ENCODE measurements around the gene UPF1.

The UPF1 gene

DNA sequence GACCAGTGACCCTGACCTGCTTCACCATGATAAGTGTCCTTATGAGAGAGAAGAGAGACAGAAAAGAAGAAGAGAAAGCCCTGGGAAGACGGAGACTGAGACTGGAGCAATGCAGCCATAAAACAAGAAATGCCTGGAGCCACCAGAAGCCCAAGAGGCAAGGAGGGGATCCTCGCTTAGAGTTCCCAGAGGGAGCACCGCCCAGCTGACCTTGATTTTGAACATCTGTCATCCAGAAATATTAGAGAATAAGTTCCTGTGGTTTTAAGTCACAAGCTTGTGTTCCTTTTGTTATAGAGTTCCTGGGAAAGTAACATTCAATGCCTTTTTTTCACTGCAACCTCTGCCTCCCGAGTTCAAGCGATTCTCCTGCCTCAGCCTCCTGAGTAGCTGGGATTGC is 44.0 kb downstream of the UPF1 start:
- H3K4me1 ChIP-seq (ENCODE audit: insufficient read depth, low read length) = no peaks in the 10 kb centered on the region; the same call in 1 of the 2 replicates
- H3K36me3 ChIP-seq (ENCODE audit: insufficient read depth, low read length) = no peaks in the 10 kb centered on the region; the same call in 1 of the 2 replicates
- no peak overlapping the region for H3K9ac ChIP-seq (ENCODE audit: low read depth, low read length)
- H3K9me3 ChIP-seq (ENCODE audit: control insufficient read depth, insufficient read depth, low read length) = no peaks in the 10 kb centered on the region

DNA sequence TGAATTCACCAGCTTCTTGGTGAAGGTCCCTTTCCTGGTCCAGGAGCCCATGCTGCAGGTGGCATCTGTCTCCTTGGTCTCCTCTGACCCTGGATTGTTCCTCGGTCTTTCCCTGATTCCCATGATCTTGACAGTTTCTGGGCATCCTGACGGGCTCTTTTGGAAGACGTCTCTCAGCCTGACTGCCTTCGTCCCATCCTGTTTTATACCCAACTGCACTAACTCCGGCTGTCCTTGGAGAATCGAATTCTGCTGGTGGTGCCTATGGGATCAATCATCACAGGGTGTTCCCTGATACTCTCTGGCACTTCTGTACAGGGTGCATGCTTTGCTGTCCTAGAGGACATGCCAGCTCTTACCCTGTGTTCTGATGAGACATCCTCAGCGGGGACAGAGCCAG is 45.1 kb downstream of the UPF1 start:
- Histone ChIP-seq H3K9ac (ENCODE audit: low read depth, low read length) (no peak overlapping the region), H3K4me1 (ENCODE audit: insufficient read depth, low read length) (no peaks in the 10 kb centered on the region; the same call in 1 of the 2 replicates), H3K9me3 (ENCODE audit: control insufficient read depth, insufficient read depth, low read length) (no peaks in the 10 kb centered on the region), H3K36me3 (ENCODE audit: insufficient read depth, low read length) (no peaks in the 10 kb centered on the region)

DNA sequence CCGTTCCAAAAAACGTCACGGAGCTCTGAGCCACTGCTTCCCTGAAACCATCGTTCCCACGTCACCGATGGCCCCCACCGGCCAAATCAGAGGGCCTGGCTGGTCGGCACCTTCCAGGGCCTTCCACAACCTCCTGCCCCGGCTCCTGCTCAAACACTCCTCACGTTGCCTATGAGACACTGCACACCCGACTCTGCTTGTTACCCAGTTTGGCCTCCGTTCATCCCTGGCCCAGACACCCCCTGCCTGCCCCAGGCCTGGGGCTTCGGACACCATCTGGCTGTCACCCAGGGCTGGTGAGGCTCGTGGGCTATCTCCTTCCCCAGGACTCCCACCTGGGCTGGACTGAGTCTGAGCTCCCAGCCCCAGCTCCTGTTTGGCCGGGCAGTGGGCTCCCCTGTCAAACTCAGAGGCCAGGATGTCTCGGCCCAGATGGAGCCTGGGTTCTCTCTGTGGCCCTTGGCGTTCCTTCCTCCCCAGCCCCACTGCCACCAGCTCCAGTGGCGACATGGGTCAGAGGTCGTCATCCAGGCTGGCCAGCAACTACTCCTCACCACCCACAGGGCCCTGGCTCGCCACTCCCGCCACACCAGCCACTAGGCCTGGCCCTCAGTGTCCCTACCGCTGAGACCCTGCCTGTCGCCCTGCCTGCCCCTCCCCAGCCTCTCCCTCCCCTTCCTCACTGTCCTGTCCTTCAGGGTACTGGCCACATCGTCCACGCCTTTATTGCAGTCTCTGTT is 46.5 kb downstream of the UPF1 start:
- Histone ChIP-seq H3K9ac (ENCODE audit: low read depth, low read length) (no peak overlapping the region), H3K9me3 (ENCODE audit: control insufficient read depth, insufficient read depth, low read length) (no peaks in the 10 kb centered on the region), H3K36me3 (ENCODE audit: insufficient read depth, low read length) (no peaks in the 10 kb centered on the region), H3K4me1 (ENCODE audit: insufficient read depth, low read length) (no peaks in the 10 kb centered on the region; the same call in 1 of the 2 replicates)

DNA sequence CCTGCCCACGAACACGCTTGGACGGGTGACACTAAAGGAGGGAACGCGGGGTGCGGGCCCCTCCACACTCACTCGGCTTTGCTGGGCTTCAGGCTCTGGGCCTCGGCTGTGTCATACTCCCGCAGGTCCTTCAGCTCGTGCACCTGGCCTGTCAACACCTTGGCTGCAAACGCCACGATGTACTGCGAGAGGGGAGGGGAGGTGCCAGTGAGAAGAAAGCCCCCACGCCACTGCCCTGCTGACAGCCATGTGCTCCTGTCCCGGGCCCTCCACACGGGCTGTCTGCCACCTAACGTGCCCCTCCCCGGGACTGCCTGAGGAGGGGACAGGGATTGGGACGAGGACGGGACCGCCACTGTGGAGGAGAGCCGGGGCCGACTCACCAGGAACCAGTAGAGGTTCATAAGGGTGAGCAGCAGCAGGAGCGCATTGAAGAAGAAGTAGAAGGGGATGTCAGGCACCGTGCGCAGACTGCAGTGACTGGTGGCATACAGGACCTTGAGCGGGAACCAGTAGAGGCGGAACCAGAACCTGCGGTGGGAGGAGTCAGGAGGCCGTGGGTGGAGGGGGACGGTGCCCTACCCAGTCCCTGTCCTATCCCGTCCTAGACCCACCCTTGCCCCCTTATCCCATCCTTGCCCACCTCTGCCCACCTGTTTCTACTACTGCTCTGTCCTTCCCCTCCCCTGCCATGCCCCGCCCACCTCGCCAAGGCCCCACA is 47.3 kb downstream of the UPF1 start:
- Histone ChIP-seq H3K9me3 (ENCODE audit: control insufficient read depth, insufficient read depth, low read length) (no peaks in the 10 kb centered on the region), H3K4me1 (ENCODE audit: insufficient read depth, low read length) (no peaks in the 10 kb centered on the region; the same call in 1 of the 2 replicates), H3K36me3 (ENCODE audit: insufficient read depth, low read length) (no peaks in the 10 kb centered on the region; the same call in 1 of the 2 replicates), H3K9ac (ENCODE audit: low read depth, low read length) (no peak overlapping the region)

DNA sequence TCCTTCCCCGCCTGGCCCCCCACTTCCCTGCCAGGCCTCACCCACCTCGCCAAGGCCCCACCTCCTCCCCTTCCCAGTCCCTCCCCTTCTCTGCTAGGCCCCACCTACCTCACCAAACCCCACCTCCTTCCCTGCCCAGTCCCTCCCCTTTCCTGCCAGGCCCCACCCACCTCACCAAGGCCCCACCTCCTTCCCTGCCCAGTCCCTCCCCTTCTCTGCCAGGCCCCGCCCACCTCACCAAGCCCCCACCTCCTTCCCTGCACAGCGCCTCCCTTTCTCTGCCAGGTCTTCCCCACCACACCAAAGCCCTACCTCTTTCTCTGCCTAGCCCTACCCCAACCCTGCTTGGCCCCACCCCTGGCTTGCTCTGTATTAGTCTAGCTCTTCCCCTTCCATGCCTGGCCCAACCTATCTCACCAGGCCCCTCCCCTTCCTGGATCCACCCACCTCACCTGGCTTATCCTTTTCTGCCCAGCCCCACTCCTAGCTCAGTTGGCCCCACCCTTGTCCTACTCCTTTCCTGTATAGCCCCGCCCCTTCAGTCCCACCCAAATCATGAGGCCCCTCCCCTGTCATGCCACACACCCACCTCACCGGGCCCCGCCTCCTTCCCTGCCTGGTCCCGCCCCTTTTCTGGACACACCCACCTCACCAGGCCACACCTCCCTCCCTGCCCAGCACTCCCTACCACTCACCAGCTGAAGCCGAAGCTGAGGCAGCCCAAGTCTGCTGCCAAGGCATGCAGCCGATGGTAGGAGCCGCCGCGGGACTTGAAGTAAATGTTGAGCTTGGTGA is 48.0 kb downstream of the UPF1 start:
- Histone ChIP-seq H3K36me3 (ENCODE audit: insufficient read depth, low read length) (no peaks in the 10 kb centered on the region; the same call in 1 of the 2 replicates), H3K9me3 (ENCODE audit: control insufficient read depth, insufficient read depth, low read length) (no peaks in the 10 kb centered on the region), H3K9ac (ENCODE audit: low read depth, low read length) (no peak overlapping the region), H3K4me1 (ENCODE audit: insufficient read depth, low read length) (no peaks in the 10 kb centered on the region; the same call in 1 of the 2 replicates)

DNA sequence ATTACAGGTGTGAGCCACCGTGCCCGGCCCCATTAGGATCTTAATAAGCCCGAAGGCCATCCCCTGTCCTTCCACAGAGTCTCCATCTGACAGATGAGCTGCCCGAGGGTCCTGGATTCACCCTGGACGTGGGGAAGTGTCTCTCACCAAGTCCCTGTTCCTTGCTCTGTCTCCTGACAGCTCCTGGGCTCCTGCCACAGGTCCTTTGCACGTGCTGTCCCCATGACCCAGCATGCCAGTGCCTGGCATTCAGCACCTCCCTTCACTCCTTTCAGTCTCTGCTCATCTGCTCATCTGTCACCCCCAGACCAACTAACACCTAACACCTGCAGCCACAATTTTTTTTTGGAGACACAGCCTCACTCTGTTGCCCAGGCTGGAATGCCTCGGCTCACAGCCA is 49.7 kb downstream of the UPF1 start:
- no peaks in the 10 kb centered on the region for H3K9me3 ChIP-seq (ENCODE audit: control insufficient read depth, insufficient read depth, low read length)
- H3K36me3 ChIP-seq (ENCODE audit: insufficient read depth, low read length) = no peaks in the 10 kb centered on the region; the same call in 1 of the 2 replicates
- H3K4me1 ChIP-seq (ENCODE audit: insufficient read depth, low read length) = no peaks in the 10 kb centered on the region; the same call in 1 of the 2 replicates
- no peak overlapping the region for H3K9ac ChIP-seq (ENCODE audit: low read depth, low read length)

DNA sequence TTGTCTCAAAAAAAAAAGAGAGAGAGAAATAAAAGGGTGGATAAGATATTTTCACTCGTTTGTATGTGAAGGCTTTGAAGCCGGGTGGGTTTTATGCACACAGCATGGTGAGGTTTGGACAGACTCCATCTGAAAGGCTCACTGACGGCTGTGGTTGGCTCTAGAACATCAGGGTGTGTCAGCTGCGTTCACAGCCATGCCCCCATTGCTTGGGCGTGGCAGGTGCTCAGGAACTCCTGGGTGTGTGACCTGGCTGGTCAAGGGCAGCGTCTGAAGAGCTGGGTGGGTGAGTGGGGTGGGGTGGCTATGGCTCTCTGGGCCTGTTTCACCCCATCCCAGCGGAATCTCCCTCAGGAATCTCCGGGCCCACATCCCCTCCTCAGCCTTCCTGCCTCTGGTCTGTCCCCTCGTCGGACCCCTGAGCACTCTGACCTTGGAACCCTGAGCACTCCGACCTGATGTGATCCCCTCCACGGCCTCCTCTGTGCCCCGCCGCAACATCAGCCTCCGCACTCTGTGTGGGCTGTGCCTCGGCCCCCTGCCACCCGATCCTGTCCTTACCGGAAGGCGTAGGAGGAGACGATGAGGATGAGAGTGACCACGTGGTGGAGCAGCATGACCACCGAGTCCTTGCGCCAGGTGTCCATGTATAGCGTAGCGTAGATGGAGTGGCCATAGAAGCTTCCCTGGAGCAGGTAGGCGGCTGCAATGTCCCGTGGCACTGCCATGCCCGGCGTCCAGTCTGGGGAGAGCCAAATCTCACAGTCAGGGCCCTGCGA is 52.0 kb downstream of the UPF1 start:
- no peaks in the 10 kb centered on the region; the same call in 1 of the 2 replicates for H3K36me3 ChIP-seq (ENCODE audit: insufficient read depth, low read length)
- no peaks in the 10 kb centered on the region; the same call in 1 of the 2 replicates for H3K4me1 ChIP-seq (ENCODE audit: insufficient read depth, low read length)
- no peaks in the 10 kb centered on the region for H3K9me3 ChIP-seq (ENCODE audit: control insufficient read depth, insufficient read depth, low read length)
- H3K9ac ChIP-seq (ENCODE audit: low read depth, low read length) = no peak overlapping the region

DNA sequence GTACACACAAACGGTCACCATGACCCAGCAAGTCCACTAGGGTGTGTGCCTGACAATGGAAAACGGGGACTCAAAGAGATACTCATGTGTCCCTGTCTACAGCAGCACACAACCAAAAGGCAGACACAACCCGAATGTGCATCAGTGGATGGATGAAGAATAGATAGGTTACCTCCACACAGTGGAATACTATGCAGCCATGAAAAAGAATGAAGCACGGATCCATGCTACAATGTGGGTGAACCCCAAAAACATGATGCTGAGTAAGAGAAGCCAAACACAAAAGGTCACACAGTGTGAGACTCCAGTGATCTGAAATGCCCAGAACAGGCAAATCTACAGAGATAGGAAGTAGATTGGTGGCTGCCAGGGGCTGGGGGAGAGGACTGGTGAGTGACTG is 55.2 kb downstream of the UPF1 start:
- Histone ChIP-seq H3K9me3 (ENCODE audit: control insufficient read depth, insufficient read depth, low read length) (no peaks in the 10 kb centered on the region), H3K9ac (ENCODE audit: low read depth, low read length) (no peak overlapping the region), H3K4me1 (ENCODE audit: insufficient read depth, low read length) (no peaks in the 10 kb centered on the region), H3K36me3 (ENCODE audit: insufficient read depth, low read length) (no peaks in the 10 kb centered on the region; the same call in 1 of the 2 replicates)

DNA sequence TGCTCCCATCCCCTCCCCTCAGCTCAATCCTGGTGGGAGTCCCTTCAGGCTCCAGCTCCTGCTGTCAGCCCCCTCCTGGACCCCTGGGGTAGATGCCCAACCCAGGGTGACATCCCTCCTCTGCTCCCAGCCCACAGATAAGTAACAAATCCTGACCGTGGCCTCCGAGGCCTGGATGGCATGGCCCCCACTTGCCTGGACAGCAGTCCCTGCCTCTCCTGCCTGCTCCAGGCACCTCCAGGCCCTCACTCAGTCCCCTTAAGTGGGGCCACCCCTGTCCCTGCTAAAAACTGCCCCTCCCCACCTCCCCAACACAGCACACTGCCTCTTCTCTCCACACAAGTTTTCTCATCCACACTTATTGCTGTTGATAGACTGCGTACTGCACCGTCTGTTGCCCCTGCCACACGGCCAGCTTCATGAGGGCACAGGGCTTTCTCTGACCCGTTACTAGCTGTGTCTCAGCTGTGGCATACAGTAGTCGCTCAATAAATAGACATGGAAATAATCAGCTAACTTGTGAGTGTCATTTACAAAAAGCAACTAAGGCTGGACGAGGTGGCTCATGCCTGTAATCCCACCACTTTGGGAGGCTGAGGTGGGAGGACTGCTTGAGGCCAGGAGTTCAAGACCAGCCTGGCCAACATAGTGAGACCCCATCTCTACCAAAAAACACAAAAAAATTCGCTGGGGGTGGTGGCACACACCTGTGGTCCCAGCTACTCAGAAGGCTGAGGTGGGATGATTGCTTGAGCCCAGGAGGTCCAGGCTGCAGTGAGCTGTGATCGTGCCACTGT is 58.4 kb downstream of the UPF1 start:
- Histone ChIP-seq H3K9ac (ENCODE audit: low read depth, low read length) (no peak overlapping the region), H3K4me1 (ENCODE audit: insufficient read depth, low read length) (no peaks in the 10 kb centered on the region), H3K9me3 (ENCODE audit: control insufficient read depth, insufficient read depth, low read length) (no peaks in the 10 kb centered on the region), H3K36me3 (ENCODE audit: insufficient read depth, low read length) (no peaks in the 10 kb centered on the region)

DNA sequence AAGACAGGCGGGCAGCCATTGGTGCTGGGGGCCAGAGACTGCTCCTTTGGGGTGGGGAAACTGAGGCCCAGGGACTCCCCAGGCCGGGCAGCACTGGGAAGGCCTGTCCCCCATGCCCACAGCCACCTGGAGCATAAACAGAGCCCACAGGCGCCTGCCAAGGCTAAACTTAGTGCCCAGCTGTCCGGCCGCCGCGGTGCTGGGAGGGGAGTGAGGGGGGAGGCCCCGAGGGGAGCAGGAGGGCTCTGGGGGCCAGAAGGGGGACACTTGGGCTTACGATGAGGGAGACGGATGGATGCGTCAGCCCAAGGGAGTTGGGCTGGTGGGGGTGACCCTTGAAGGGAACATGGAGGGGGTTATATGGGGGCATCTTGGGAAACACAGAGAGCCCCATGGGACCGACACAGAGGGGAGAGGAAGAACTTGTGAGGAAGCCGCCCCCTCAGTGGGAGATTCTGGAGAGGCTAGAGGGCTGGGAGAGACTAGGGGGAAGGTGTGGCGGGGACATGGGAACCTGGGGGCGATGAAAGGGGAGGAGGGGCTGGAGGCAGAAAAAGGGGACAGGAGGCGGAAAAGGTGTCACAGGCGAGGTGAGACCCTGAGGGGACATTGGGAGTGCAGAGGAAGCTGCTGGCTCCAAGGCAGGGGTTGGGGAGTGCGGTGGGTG is 62.0 kb downstream of the UPF1 start:
- Histone ChIP-seq H3K4me1 (ENCODE audit: insufficient read depth, low read length) (no peaks in the 10 kb centered on the region), H3K9me3 (ENCODE audit: control insufficient read depth, insufficient read depth, low read length) (no peaks in the 10 kb centered on the region), H3K9ac (ENCODE audit: low read depth, low read length) (no peak overlapping the region), H3K36me3 (ENCODE audit: insufficient read depth, low read length) (no peaks in the 10 kb centered on the region)

DNA sequence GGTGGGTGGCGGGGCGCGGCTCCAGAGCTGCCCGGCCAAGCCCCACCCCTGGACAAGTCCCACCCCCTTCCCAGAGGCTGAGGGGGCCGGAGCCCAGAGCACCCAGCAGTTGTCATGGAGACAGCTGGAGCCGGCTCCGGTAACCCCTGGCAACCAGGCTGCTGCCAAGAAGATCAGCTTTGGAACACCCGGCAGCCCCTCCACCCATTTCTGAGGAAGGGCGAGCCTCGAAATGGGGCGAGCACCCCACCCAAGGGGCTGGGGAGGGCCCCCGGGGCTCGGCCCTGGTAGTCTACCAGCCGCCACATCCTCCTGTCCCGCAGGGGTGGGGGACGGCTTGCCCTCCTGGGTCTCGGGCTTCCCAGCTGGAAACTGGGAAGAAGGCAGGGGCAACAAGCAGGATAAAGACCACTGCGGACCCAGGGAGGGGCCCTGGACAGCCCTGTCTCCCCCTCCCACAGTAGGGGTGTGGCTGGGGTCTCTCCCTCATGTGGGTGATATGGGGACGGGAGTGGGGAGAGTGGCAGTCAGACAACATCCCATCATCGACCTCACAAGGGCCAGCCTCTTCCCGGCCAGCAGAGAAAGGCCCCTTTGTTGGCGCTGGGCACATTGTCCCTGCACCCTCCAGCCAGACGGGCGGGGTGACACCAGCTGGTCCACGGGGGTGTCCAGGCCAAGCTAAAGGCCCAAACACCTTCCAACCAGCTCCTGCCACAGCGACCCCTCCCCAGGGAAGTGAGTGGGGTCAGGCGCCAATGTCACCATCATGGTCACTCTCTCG is 62.7 kb downstream of the UPF1 start:
- no peaks in the 10 kb centered on the region for H3K4me1 ChIP-seq (ENCODE audit: insufficient read depth, low read length)
- no peaks in the 10 kb centered on the region for H3K9me3 ChIP-seq (ENCODE audit: control insufficient read depth, insufficient read depth, low read length)
- no peaks in the 10 kb centered on the region for H3K36me3 ChIP-seq (ENCODE audit: insufficient read depth, low read length)
- H3K9ac ChIP-seq (ENCODE audit: low read depth, low read length) = peak overlapping the region; percentile 67; the same call in 1 of the 2 replicates

DNA sequence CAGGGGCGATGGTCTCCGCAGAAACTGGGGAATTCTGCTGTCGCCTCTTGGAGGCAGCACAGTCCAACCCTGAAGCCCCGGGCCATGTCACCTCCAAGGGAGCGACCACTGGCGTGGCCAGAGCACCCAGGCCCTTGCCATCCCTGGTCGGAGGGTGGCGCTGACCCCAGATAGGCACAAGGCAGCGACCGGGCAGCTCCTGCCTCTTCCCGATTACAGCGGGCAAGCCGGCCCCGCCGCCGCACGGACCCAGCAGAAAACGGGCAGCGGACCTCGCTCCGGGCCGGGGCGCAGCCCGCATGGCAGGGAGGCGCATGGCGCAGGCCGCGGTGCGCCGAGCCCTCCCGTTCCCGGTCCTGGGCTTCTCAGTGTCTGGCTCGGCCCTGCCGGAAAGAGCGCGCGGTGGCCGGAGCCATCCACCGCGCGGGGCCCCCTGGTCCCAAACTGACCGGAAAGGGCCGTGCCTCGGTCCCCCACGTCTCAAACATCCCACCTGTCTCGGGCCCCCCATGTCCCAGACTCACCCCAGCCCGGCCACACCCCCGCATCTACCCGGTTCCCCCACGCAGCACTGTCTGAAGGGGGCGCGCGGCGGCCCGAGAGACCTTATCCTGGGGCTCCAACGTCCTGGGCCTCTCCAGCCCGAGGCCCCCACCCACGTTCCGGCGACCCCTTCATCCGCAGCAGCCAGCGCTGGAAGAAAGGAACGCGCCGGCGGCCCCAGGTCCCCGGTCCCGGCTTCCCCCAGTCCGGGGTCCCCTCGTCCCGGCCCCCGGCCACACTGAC is 63.5 kb downstream of the UPF1 start:
- Histone ChIP-seq H3K4me1 (ENCODE audit: insufficient read depth, low read length) (no peaks in the 10 kb centered on the region), H3K9me3 (ENCODE audit: control insufficient read depth, insufficient read depth, low read length) (no peaks in the 10 kb centered on the region), H3K9ac (ENCODE audit: low read depth, low read length) (peak overlapping the region; percentile 67), H3K36me3 (ENCODE audit: insufficient read depth, low read length) (no peaks in the 10 kb centered on the region)

Data from ES-I3 (cell line).